Keratinocyte (primary cell): ENCODE results near the gene KRT7.

Source experiments
- EZH2 ChIP-seq: IDR thresholded peaks from one replicate; pipeline ENCODE4 v1.6.1; 2012; ENCODE audit warnings: inconsistent platforms, mild to moderate bottlenecking, low read length, moderate library complexity
- TF ChIP-seq, protein P1 (sequence below), 3 experiments: IDR thresholded peaks in 1 of 3; conservative IDR thresholded peaks in 1 of 3; optimal IDR thresholded peaks in 1 of 3; 2 replicates in 2 of 3; 3 replicates in 1 of 3; pipeline versions ENCODE3 to v1.5.1; 2011; ENCODE audit warnings: low read length in 3 of 3, mild to moderate bottlenecking in 3 of 3, moderate library complexity in 2 of 3, control low read depth in 1 of 3, inconsistent platforms in 1 of 3; ENCODE audit not compliant: insufficient read depth in 2 of 3; ENCODE audit errors: extremely low read depth in 1 of 3

DNA sequence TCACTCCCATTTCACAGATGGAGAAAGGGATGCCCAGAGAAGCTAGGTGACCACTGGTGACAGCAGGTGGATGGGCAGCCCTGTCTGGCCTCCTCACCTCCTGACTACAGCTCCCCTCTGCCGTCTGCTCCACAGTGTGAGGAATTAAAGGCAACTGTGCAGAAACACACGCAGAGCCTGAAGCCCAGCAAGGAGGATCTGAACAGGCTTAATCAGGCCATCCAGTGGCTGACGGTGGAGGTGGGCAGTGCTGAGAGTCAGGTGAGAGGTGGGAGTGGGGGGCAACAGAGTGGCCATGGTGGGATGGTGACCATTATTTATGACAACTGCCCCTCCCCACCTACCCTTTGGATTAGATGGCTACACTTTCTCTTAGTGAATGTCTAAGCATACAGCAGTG is 42.6 kb downstream of the KRT7 start:
- TF ChIP-seq, protein P1, sequence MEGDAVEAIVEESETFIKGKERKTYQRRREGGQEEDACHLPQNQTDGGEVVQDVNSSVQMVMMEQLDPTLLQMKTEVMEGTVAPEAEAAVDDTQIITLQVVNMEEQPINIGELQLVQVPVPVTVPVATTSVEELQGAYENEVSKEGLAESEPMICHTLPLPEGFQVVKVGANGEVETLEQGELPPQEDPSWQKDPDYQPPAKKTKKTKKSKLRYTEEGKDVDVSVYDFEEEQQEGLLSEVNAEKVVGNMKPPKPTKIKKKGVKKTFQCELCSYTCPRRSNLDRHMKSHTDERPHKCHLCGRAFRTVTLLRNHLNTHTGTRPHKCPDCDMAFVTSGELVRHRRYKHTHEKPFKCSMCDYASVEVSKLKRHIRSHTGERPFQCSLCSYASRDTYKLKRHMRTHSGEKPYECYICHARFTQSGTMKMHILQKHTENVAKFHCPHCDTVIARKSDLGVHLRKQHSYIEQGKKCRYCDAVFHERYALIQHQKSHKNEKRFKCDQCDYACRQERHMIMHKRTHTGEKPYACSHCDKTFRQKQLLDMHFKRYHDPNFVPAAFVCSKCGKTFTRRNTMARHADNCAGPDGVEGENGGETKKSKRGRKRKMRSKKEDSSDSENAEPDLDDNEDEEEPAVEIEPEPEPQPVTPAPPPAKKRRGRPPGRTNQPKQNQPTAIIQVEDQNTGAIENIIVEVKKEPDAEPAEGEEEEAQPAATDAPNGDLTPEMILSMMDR (optimal IDR thresholded peaks at IDR 0.05 in 1 of 3, IDR thresholded peaks at IDR 0.05 in 1 of 3, conservative IDR thresholded peaks at IDR 0.05 in 1 of 3; ENCODE audit: extremely low read depth in 1 of 3, insufficient read depth in 2 of 3, low read length in 3 of 3), result no peak
- TF ChIP-seq EZH2, result no peak
